GM19463 (cell line): Measurements from ENCODE around the gene DIO3.

Source experiments
- ATAC-seq: cut with Tn5 transposase; IDR thresholded peaks from one replicate; pipeline ENCODE4 v1.9.1; 2021; ENCODE audit warnings: mild to moderate bottlenecking, moderate library complexity; ENCODE audit not compliant: unreplicated experiment

DIO3 gene

DNA sequence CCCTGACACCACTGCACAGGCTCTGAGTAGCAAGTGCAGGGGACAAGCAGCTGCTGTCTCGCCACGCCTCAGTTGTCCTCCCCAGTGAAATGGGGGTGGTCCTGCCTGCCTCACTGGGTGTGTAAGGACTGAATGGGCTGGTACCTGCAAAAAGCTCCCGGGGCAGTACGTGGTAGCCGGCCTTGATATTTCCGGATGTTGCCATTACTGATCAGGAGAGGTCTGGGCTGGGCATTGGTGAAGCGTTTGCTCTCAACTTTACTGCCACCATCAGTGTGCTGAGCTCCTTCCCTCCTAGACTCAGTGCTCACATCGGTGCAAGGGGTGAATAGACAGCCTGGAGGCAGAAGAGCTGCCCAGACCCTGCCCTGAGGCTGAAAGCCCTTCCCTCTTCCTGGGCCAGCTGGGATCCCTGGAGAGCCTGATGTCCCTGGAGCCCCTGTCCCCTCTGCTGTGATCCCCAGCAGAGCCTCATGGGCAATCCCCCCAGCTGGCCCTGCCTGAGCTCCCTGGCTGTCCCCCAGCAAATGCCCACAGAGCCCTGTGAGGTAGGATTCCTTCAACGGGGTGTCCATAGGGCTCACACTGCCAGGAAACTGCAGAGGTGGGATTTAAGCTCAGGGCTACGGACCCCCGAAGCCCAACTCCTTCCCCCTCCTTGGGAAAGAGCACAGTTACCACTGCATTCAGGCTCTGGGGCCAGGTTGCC, 18.2 kb downstream of the DIO3 start:
- no peak for ATAC-seq

DNA sequence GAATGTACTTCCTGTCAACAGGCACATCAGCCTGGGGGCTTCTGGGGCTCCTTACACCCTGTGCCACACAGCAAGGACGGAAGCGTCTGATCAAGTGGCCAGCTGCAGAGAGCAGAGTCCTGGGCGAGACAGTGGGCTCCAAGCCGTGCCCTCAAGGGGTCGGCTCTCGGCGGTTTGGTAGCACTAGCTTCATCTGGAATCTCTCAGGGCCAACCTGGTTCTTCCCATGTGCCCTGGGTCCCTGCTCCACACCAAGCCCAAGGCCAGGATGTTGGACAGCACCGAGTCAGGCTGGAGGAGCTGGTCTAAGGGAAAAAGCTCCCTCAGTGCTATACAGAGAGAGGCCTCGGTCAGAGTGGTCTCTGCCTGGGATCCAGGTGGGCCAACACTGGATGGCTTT, 20.5 kb downstream of the DIO3 start:
- ATAC-seq: no peak

DNA sequence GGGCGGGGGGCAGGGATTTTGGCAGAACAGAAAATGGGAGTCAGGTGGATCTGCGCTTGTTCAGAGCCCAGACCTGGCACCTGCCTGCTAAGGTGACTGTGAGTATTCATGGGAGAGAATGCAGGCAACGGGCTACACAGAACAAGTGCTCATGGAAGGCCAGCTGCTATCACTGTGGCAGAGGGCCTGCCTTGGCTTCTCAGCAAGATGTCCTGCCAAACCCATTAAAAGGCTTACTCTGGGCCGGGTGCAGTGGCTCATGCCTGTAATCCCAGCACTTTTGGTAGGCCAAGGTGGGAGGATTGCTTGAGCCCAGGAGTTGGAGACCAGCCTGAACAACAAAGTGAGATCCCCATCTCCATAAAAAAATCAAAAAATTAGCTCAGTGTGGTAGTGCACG, 21.0 kb downstream of the DIO3 start:
- no peak for ATAC-seq

DNA sequence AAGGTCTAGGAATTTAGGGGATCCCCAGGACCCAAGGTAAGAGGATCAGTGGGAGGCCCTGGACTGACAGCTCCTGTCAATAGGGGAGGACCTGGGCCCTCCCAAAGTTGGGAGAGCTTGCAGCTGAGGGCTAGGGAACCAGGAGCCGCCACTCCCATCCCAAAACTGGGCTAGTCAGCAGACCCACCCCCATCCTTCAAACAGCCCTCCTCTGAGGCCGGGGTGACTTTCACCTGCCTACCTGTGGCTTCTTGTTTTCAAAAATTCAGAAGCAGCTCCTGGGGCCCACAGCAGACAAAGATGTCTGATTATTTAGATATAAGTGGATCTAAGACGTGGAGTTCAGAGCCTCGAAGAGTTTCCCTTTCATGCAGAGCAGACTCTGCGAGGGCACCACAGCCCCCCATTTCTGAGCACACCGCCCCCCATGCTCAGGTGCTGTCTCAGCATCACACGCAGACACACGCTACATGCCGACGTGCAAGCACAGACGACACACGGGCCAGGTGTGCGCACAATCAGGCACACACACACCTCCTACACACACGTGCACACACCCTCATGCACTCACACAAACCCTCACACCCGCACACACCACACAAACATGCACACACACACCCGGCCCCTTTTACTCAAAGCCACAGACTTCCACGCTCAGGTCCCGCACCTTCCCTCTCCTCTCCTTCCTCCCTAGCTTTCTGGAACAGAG, 21.9 kb downstream of the DIO3 start:
- ATAC-seq: no peak

DNA sequence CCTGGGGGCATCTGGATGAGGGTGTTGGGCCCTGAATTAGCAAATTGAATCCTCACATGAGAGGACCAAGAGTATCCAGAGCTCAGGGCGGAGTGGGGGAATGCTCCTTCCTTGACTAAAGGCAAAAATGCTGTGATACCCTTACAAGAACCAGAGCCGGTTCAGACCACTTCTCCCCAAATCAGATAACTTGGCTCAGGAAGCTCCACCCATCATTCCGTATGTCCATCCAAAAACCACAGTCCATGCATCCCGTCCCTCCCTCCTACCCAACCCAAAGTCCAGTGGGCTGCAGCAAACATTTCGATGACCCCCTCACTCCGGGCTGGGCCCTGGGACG, 22.4 kb downstream of the DIO3 start:
- no peak for ATAC-seq

DNA sequence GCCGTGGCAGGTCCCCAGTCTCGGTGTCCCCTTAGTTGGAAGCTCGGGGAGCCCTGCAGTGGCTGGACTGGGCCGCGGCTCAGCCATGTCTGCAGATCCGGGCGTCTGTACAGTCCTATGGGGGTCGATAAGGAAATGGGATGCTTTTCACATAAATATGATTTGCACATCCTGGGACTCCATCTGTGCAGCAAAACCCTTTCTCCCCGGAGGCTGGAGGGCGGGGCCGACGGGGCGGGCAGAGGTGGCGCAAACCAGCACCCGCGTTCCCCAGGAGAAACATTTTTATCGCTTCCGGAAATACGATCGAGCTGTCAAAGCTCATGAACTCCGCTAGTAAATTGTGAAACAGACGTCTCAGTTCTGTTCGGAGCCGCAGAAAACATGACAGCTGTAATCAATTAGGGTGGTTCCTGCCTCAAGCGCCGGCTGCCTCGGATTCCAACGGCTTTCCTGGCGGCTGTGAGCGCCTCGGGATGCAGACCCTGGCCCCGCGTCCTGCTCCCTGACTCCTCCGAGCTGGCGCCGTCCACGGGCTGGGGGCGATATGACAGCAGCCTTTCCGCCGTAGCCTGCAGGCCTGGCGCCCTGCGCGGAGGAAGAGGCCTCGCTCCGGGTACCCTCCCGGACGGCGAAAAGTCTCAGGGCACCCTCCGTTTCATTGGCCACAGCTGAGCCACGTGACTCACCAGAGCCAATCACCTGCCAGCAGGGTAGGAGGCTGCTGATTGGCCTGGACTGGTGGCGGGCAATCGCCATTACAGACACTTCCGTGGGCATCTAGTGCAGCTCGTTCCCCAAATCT, 23.0 kb downstream of the DIO3 start:
- ATAC-seq: no peak

DNA sequence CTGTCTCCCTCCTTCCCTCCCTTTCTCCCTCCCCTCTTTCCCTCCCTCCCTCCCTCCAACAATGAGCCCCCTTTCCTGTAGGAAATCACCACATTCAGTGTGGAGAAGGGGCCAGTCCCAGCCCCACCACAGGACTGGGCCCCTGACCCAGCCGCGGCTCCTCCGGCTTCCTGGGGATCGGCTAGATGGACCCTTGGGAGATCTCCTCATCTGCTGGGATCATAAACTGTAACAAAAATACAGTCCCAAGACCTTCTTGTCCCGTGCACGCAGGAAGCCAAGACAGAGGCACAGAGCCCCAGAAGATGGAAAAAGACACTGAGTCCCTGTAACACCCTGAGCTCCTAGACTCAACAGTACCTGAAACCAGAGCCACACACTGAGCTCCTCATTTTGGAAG, 23.9 kb downstream of the DIO3 start:
- ATAC-seq: no peak

DNA sequence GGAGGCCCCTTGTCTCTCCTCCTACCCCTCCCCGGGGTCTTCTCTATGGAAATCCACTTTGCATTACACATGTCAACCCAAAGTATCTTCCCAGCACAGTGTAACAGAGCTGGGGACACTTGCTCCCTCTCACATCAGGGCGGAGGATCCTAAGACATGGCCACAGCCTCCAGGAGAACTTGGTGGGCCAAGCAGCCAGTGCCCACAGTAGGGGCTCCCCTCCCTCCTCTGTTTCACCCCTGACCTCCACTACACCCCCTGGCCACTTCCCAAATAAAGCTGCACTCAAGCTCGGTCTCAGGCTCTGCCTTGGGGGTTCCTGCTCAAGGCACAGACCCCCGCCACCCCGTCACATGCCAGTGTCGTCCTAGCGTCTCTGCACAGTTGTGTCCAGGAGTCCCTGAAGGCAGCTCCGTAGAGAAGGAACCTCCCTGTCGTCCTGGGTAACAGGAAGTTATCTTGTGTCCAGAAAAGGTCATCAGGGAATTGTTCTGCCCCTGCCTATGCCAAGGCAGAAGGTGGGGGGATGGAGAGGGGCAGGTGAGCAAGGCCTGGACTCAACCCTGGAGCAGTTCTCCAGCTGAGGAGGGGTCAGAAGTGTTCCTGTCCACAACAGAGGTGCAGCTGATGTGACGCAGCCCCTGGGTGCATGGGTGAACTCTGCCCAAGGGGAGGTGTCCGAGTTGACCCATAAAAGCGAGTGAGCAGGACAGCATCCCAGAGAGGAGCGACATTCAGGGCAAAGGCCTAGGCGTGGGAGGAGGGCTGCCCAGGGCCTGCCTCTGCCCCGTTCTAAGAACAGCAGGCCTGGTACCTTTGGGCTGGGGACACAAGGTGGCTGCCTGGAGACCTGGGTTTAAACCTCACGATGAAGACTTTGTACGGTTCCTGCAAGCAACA, 25.5 kb downstream of the DIO3 start:
- no peak for ATAC-seq

DNA sequence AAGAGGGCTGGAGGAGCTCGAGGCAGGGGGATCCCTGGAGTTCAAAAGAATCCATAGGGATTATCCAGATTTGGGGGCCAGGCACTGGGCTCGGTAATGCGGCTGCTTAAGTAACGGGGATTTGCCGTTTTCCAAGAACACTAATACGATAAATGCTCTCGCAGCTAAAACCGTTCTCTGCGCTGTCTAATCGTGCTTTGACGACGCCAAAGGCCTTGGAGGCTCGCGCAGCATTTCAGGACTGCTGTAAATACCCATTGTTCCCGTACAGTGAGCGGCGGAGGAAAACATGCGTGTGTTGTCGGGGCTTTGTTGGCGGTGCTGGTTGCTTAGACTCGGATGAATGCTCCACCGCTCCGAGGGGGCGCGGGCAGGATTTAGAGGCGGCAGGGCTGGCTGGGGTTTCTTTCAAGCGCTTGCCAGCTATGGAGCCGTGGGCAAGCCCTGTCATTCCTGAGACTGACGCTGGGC, 26.2 kb downstream of the DIO3 start:
- no peak for ATAC-seq

DNA sequence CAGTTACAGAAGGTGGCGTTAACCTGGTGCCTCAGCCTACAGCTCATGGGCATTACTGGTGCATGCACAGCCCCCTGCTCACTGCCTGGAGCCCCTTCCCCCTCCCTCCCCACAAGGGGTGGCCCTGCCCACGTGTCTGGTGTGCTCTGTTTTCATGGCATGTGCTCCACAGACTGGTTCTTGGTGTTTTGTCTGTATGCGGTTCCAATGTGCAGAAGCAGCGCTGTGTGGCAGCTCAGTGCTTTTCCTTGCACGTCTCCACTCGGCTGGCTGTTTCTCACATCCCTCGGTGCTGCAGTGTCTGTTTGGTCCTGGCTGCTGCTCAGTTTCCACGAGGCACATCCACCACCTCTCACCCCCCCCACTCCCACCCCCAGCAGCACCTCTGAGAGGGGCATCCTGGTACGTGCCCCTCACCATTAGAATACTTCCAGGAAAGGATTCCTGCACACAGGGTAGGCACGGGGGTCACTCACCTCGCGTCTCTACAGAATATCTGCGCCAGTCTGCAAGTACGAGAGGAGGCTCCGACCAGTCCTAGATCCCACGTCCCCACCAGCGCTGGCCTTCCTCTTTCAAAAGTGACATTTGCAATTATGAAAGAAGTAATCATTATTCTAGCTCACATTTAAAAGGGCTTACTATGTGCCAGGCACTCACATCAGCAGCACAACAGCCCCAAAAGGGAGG, 27.1 kb downstream of the DIO3 start:
- ATAC-seq: no peak

DNA sequence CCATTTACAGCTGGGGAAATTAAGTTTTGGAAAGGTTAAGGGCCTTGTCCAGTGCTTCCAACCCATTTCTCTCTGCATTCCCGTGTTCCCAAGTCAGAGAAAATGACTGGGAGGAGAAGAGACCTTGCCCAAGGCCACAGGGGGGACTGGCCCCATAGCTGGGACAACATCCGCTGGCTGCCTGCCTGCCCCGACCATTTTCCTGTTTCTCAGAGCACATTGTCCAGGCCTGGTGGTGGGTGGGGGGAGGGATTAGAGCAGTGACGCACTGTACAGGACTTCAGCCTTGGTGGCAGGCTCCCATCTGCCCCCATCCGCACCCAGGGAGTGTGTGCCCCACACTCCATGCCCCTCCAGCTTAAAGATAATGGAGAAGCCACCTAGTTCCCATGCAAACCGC, 27.7 kb downstream of the DIO3 start:
- no peak for ATAC-seq

DNA sequence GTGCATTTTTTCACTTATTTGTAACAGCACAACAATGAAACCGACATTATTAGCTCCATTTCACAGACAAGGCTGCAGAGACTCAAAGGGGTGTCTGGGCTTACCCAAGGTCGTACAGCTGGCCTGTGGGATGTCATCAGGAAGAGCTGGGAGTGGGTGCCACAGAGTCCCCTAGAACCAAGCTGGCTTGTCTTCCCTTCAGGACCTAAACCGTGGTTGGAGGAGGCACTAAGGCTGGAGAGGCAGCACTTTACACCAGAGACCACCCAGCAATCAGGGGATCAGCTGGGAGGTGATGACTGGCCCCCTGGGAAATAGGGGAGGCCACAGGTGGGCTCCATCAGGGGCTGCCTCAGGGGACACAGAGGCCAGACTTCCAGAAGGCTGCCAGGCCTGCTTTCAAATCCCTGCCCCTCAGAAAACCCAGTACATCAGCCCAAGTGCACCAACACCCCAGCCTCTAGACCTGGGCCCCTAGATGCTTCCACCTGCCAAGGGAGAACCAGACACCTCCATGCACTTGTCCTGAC, 28.3 kb downstream of the DIO3 start:
- no peak for ATAC-seq

DNA sequence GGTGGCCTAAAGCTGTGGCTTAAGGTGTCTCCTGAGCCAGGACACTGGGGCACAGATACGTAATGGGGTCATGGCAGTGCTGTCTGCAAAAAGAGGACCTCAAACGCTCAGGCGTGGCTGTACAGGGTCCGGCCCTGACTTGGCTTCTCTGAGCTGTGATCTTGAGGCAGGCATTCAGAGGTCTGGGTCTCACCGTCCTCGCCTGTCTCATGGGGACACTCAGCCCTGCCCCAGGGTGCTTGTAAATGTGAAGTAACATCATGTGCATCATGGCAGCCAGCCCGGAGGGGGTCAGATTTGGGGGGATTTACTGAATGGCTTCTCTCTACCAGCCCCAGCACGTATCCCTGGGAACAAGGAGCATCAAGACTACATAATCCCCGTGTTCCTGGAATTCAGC, 28.8 kb downstream of the DIO3 start:
- ATAC-seq: no peak

DNA sequence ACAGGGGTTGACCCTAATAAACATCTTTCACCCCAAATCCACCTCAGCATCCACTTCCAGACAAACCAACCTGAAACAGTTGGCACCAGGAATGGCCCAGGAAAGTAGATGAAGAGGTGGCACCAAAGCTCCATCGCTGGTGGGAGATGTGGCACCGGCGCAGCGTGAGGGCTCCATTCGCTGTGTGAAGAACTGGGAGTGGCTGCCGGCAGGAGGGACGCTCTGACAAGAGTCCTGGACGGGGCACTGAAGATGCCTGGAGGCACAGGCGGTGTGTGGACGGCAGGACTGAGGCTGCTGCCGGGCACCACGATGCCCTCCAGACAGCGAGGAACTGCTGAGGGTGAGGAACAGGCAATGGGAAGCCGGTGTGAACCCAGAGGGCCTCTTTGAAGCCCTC, 29.3 kb downstream of the DIO3 start:
- no peak for ATAC-seq

DNA sequence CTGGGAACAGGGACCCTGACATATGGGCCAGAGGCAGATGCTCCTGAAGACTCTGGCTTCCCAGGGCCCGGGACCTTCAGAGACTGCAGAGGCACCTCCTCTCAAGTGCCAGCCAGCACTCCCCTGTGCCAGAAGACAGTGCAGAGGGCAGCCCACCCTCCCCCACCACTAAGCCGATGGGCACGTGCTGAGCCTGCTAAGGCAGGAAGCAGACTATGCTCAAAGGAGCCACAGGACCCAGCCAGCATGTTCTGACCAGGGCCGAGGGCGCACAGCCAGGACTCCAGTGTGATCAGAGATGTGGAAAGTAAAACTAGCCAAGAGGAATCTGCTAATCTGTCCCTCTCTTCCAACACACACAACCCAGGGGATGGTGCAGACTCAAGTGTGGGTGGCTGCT, 29.8 kb downstream of the DIO3 start:
- no peak for ATAC-seq

DNA sequence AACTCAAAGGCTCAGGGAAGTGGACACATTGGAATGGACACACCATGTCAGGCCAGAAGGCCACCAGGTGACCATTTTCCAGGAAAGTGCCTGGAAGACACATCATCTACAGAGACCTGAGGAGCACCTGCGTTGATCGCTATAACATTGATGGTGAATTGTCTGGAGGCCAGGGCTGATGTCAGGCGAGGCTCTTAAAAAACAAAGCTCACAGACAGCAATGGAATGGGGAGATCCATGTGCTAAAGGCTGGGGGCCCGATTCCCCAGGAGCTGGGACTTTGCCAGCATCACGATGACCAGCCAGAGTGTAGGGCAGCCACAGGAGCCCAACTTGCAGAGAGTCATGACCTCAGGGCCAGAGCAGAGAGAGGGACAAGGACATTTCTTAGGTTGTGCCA, 30.3 kb downstream of the DIO3 start:
- no peak for ATAC-seq

DNA sequence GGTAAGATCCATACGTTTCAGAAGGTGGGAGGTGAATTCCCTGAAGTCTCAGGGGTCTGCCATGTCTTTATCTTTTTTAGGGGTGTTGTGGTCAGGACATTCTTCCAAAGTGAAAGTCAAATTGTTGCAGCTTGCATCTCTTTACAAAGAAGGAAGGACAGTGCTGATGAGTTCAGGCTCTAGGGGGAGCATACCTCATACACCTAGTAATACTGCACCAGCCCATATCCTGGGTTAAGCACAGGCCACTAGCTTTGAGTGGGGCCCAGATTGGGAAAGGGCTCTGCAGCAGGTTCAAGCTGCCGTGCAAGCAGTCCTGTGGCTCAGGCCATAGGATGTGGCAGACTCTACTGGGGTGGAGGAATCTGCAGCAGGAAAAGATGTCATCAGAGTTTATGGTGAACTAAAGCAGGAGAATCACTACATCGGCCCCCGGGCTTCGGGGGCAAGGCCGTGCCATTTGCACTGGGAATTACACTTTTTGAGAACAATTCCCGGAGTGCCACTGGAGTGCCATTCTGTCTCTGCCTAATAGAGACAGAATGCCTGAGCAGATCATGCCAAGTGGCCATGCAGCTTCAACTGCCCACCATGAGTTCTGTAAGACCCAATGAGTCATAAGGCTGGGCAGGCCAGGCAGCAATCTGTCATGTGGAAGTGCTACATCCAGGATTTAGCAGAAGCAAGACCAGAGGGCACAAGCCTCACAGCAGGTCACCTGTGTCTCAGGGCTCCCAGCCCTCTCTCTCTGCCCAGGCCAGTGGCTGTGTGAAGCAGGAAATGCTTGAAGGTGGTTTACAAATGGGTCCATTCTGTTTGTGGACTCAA, 32.3 kb downstream of the DIO3 start:
- no peak for ATAC-seq

DNA sequence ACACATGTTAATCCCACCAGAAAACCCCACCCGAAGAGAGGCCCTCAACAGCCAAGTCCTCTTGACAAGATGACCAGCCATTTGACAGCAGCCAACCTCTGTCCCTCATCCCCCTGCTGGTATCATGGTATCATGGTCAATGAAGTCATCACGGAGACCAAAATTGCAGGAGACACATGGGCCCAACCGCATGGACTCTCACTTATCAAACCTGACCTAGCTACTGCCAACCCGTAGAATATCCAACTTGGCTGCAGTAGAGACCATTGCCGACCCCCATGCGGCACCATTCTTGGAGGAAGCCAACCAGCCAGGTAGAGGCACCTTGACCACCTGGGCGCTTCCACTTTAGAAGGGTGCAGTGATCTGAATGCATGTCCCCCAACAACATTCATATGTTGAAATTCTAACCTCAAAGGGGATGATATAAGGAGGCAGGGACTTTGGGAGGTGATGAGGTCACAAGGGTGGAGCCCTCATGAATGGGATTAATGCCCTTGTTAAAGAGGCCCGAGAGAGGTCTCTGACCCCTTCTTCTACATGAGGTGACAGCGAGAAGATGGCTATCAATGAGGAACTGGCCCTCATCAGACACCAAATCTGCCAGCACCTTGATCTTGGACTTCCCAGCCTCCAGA, 33.3 kb downstream of the DIO3 start:
- ATAC-seq: no peak

DNA sequence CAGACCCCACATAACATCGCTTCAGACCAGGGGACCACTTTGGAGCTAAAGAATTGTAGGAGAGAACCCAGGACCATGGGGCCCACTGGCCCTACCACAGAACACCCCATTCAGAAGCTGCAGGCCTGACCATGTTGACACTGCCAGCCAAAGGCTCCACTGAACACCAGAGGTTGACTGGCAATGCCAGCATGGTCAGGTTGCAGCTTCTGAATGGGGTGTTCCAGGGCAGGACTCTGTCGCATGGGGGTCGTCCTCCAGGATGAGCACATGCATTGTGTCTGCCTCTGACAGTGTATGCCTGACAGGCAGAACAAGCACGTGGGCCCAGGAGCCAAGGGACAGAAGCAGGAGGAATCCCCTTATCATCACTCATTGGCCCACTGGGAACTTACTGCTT, 34.1 kb downstream of the DIO3 start:
- ATAC-seq: no peak
